T-helper 2 cell treated with Interferon-gamma antibody and Interleukin-4, amounts not matched to agents 5 μg/mL and 100 μg/mL, for 36 hours (primary cell): Measurements from ENCODE around the gene FMO2.

Experiments used
- DNase-seq: peaks from one replicate; pipeline ENCODE4 v3.0.0; 2021; ENCODE audit warnings: low spot score
- H3K27ac Mint-ChIP-seq: one replicate; pipeline ENCODE4 v1.8.0; 2021; ENCODE audit warnings: mild to moderate bottlenecking, mixed read lengths
- H3K27me3 Mint-ChIP-seq: one replicate; pipeline ENCODE4 v1.8.0; 2021; ENCODE audit warnings: low read depth, mixed read lengths
- H3K36me3 Mint-ChIP-seq: one replicate; pipeline ENCODE4 v1.8.0; 2021; ENCODE audit warnings: low read depth, mixed read lengths
- H3K4me1 Mint-ChIP-seq: one replicate; pipeline ENCODE4 v1.8.0; 2021; ENCODE audit warnings: low read depth, mixed read lengths
- H3K4me3 Mint-ChIP-seq: one replicate; pipeline ENCODE4 v1.8.0; 2022; ENCODE audit warnings: mild to moderate bottlenecking, moderate library complexity, mixed read lengths
- H3K9me3 Mint-ChIP-seq: one replicate; pipeline ENCODE4 v1.8.0; 2021; ENCODE audit warnings: mixed read lengths

The FMO2 gene

GRCh38 chr1:171160211-171160610 is 24.9 kb upstream of the FMO2 start:
- Mint-ChIP-seq H3K9me3 (no peaks in the 10 kb centered on the region), H3K4me3 (no peak overlapping the region), H3K27me3 (peaks cover 2% of the 10 kb centered on the region), H3K36me3 (no peaks in the 10 kb centered on the region), H3K27ac (no peak overlapping the region), H3K4me1 (no peaks in the 10 kb centered on the region)
- no peak for DNase-seq

GRCh38 chr1:171160639-171161354 is 24.3 kb upstream of the FMO2 start:
- no peak overlapping the region for H3K27ac Mint-ChIP-seq
- no peaks in the 10 kb centered on the region for H3K36me3 Mint-ChIP-seq
- no peak for DNase-seq

GRCh38 chr1:171161431-171161830 is 23.7 kb upstream of the FMO2 start:
- H3K9me3 Mint-ChIP-seq: no peaks in the 10 kb centered on the region
- H3K36me3 Mint-ChIP-seq: no peaks in the 10 kb centered on the region
- H3K4me3 Mint-ChIP-seq: no peak overlapping the region
- no peaks in the 10 kb centered on the region for H3K4me1 Mint-ChIP-seq
- no peak for DNase-seq
- no peak overlapping the region for H3K27ac Mint-ChIP-seq
- H3K27me3 Mint-ChIP-seq: no peaks in the 10 kb centered on the region

More at GRCh38 chr1:171160639-171161354, 24.3 kb upstream of the FMO2 start:
- no peaks in the 10 kb centered on the region for H3K4me1 Mint-ChIP-seq
- peaks cover 2% of the 10 kb centered on the region for H3K27me3 Mint-ChIP-seq
- H3K9me3 Mint-ChIP-seq: no peaks in the 10 kb centered on the region
- H3K4me3 Mint-ChIP-seq: no peak overlapping the region

GRCh38 chr1:171166361-171166760 is 18.7 kb upstream of the FMO2 start:
- H3K27ac Mint-ChIP-seq: no peak overlapping the region
- no peaks in the 10 kb centered on the region for H3K9me3 Mint-ChIP-seq
- no peaks in the 10 kb centered on the region for H3K27me3 Mint-ChIP-seq
- DNase-seq: no peak
- no peak overlapping the region for H3K4me3 Mint-ChIP-seq
- no peaks in the 10 kb centered on the region for H3K36me3 Mint-ChIP-seq
- no peaks in the 10 kb centered on the region for H3K4me1 Mint-ChIP-seq

- Mint-ChIP-seq H3K4me1 (no peaks in the 10 kb centered on the region), H3K4me3 (no peak overlapping the region), H3K27ac (no peak overlapping the region), H3K27me3 (no peaks in the 10 kb centered on the region), H3K9me3 (no peaks in the 10 kb centered on the region), H3K36me3 (no peaks in the 10 kb centered on the region)
- no peak for DNase-seq
Observed at GRCh38 chr1:171167785-171168184, 17.3 kb upstream of the FMO2 start.

- Mint-ChIP-seq H3K27me3 (no peaks in the 10 kb centered on the region), H3K4me3 (no peak overlapping the region), H3K27ac (no peak overlapping the region)
Observed at GRCh38 chr1:171172471-171172870, 12.6 kb upstream of the FMO2 start.

GRCh38 chr1:171173069-171173468 is 12.0 kb upstream of the FMO2 start:
- Mint-ChIP-seq H3K9me3 (no peaks in the 10 kb centered on the region), H3K4me1 (no peaks in the 10 kb centered on the region), H3K27ac (no peak overlapping the region), H3K4me3 (no peak overlapping the region), H3K27me3 (no peaks in the 10 kb centered on the region), H3K36me3 (no peaks in the 10 kb centered on the region)
- no peak for DNase-seq

More at GRCh38 chr1:171172471-171172870, 12.6 kb upstream of the FMO2 start:
- DNase-seq: no peak
- Mint-ChIP-seq H3K36me3 (no peaks in the 10 kb centered on the region), H3K4me1 (no peaks in the 10 kb centered on the region), H3K9me3 (no peaks in the 10 kb centered on the region)

GRCh38 chr1:171174560-171175294 is 10.4 kb upstream of the FMO2 start:
- Mint-ChIP-seq H3K27ac (no peak overlapping the region), H3K27me3 (no peaks in the 10 kb centered on the region), H3K36me3 (no peaks in the 10 kb centered on the region)

GRCh38 chr1:171177261-171177660 is 7.8 kb upstream of the FMO2 start:
- Mint-ChIP-seq H3K4me1 (no peaks in the 10 kb centered on the region), H3K27ac (no peak overlapping the region), H3K9me3 (no peaks in the 10 kb centered on the region), H3K4me3 (no peak overlapping the region), H3K36me3 (no peaks in the 10 kb centered on the region), H3K27me3 (no peaks in the 10 kb centered on the region)
- no peak for DNase-seq

More at GRCh38 chr1:171174560-171175294, 10.4 kb upstream of the FMO2 start:
- H3K4me1 Mint-ChIP-seq: no peaks in the 10 kb centered on the region
- no peak for DNase-seq
- H3K9me3 Mint-ChIP-seq: no peaks in the 10 kb centered on the region
- no peak overlapping the region for H3K4me3 Mint-ChIP-seq

- Mint-ChIP-seq H3K36me3 (no peaks in the 10 kb centered on the region), H3K4me3 (no peak overlapping the region), H3K27me3 (no peaks in the 10 kb centered on the region), H3K9me3 (no peaks in the 10 kb centered on the region), H3K27ac (no peak overlapping the region), H3K4me1 (no peaks in the 10 kb centered on the region)
- DNase-seq: no peak
Observed at GRCh38 chr1:171179318-171180227, 5.5 kb upstream of the FMO2 start.

GRCh38 chr1:171180670-171181069 is 4.4 kb upstream of the FMO2 start:
- Mint-ChIP-seq H3K9me3 (no peaks in the 10 kb centered on the region), H3K36me3 (no peaks in the 10 kb centered on the region), H3K27ac (no peak overlapping the region), H3K4me1 (no peaks in the 10 kb centered on the region), H3K4me3 (no peak overlapping the region), H3K27me3 (no peaks in the 10 kb centered on the region)
- no peak for DNase-seq

- Mint-ChIP-seq H3K4me3 (no peak overlapping the region), H3K27me3 (peaks cover 3% of the 10 kb centered on the region), H3K9me3 (no peaks in the 10 kb centered on the region), H3K4me1 (no peaks in the 10 kb centered on the region), H3K27ac (no peak overlapping the region), H3K36me3 (no peaks in the 10 kb centered on the region)
- DNase-seq: peak; percentile 27
Observed at GRCh38 chr1:171188388-171189266, 3.5 kb downstream of the FMO2 start.

- peaks cover 3% of the 10 kb centered on the region for H3K27me3 Mint-ChIP-seq
- H3K9me3 Mint-ChIP-seq: no peaks in the 10 kb centered on the region
- H3K27ac Mint-ChIP-seq: no peak overlapping the region
- no peak overlapping the region for H3K4me3 Mint-ChIP-seq
- H3K36me3 Mint-ChIP-seq: no peaks in the 10 kb centered on the region
- DNase-seq: no peak
- no peaks in the 10 kb centered on the region for H3K4me1 Mint-ChIP-seq
Observed at GRCh38 chr1:171191992-171192391, 6.9 kb downstream of the FMO2 start.
